ENCODE data around the gene PDE11A. TPM values are rescaled to one million over a fixed set of nuclear protein-coding genes. Genes with fewer than 3 reads are reported as not detected.

PDE11A gene
- total and polyA plus RNA-seq, 2 experiments from 2014 or later, result 0.34 to 0.86 TPM

GRCh38 chr2:177740700-177741099, 331.9 kb downstream of the PDE11A start:
- H3K4me2 ChIP-seq (ENCODE audit: unreplicated experiment), result no peak overlapping the region
- 0 to 5% methylated on average over 1 of the region's 1 CpG for WGBS, 2 experiments (ENCODE audit: low coverage in 1 of 2, low lambda C conversion rate in 2 of 2, missing lambda C conversion rate in 2 of 2)
- H3K27ac ChIP-seq, result no peak overlapping the region
- H3K9me2 ChIP-seq (ENCODE audit: insufficient read depth), result no peaks in the 10 kb centered on the region
- no peak for TF ChIP-seq EZH2 (IDR thresholded peaks at IDR 0.05; ENCODE audit: insufficient read depth, poor library complexity, severe bottlenecking)
- TF ChIP-seq EZH2phosphoT487 (IDR thresholded peaks at IDR 0.05; ENCODE audit: insufficient read depth, low read depth), result no peak
- no peaks in the 10 kb centered on the region for H4K20me1 ChIP-seq (ENCODE audit: insufficient read depth)
- H3F3A ChIP-seq (ENCODE audit: insufficient read depth), result no peaks in the 10 kb centered on the region
- DNase-seq, result no peak
- H3K36me3 ChIP-seq (ENCODE audit: low read depth), result no peaks in the 10 kb centered on the region
- H3K27me3 ChIP-seq (replicated peaks; ENCODE audit: insufficient read depth), result peaks cover 8% of the 10 kb centered on the region
- H3K4me1 ChIP-seq (ENCODE audit: insufficient read depth), result no peaks in the 10 kb centered on the region
- no peaks in the 10 kb centered on the region for H3K9me3 ChIP-seq (ENCODE audit: low read depth)
- in situ Hi-C loops (cut with MboI), result loop anchor here (25.0 kb wide), 2 partner anchors 578 to 1628 kb away; partner anchors contain the start of genes HOXD10, HOXD11 and HOXD9
- H3K4me3 ChIP-seq, result no peak overlapping the region
- H2AFZ ChIP-seq, result no peak overlapping the region
- no peak overlapping the region for H3K9ac ChIP-seq
- H3K79me2 ChIP-seq (ENCODE audit: insufficient read depth), result no peaks in the 10 kb centered on the region

DNA sequence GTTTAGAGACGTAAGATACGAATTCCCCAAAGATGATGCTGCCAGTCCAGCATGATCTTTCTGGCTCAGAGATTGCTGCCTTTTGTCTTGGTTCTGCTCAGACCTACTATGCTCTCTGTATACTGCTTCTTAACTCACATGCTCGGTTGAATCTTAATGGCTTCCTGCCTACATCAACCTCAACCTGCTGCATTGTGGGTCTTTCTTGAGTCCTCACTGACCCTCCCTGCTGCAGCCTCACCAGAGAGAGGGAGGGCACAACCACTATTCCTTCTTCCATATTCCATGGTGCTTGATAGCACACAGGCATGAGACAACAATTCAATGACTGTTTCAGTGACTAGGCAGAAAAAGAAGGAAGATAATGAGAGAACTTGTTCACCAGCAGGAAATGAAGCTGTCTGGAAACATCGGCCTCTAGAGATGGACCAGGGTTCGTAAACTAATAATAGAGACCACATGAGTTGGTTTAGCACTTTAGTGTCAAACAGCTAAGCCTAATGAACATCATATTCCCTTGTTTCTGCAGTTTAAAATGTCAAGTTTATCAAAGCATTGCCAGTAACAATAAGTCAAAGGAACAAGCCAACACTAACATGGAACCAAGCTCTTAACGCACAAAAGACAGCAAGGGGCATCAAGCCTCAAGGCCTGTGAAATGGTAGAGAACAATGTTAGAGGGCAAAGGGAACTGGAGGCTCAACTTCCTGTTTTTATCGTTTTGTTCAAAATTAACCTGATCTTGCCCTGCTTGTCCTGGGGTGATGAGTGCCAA, 333.9 kb downstream of the PDE11A start:
- no peaks in the 10 kb centered on the region for H3K36me3 ChIP-seq (ENCODE audit: low read depth)
- H3K4me1 ChIP-seq (ENCODE audit: insufficient read depth), result no peaks in the 10 kb centered on the region
- no peaks in the 10 kb centered on the region for H3F3A ChIP-seq (ENCODE audit: insufficient read depth)
- WGBS, 2 experiments (ENCODE audit: low coverage in 1 of 2, low lambda C conversion rate in 2 of 2, missing lambda C conversion rate in 2 of 2), result 16 to 24% methylated on average over 7 of the region's 7 CpGs
- no peak overlapping the region for H3K27ac ChIP-seq
- DNase-seq, result no peak
- H4K20me1 ChIP-seq (ENCODE audit: insufficient read depth), result no peaks in the 10 kb centered on the region
- no peak overlapping the region for H3K4me3 ChIP-seq
- no peak overlapping the region for H2AFZ ChIP-seq
- H3K27me3 ChIP-seq (replicated peaks; ENCODE audit: insufficient read depth), result peaks cover 10% of the 10 kb centered on the region
- H3K9ac ChIP-seq, result no peak overlapping the region
- no peaks in the 10 kb centered on the region for H3K9me3 ChIP-seq (ENCODE audit: low read depth)
- H3K9me2 ChIP-seq (ENCODE audit: insufficient read depth), result no peaks in the 10 kb centered on the region
- H3K4me2 ChIP-seq (ENCODE audit: unreplicated experiment), result no peak overlapping the region
- H3K79me2 ChIP-seq (ENCODE audit: insufficient read depth), result no peaks in the 10 kb centered on the region
- TF ChIP-seq EZH2 (IDR thresholded peaks at IDR 0.05; ENCODE audit: insufficient read depth, poor library complexity, severe bottlenecking), result no peak
- TF ChIP-seq EZH2phosphoT487 (IDR thresholded peaks at IDR 0.05; ENCODE audit: insufficient read depth, low read depth), result no peak
- in situ Hi-C loops (cut with MboI), result loop anchor here (25.0 kb wide), 2 partner anchors 576 to 1626 kb away; partner anchors contain the start of genes HOXD10, HOXD11 and HOXD9

DNA sequence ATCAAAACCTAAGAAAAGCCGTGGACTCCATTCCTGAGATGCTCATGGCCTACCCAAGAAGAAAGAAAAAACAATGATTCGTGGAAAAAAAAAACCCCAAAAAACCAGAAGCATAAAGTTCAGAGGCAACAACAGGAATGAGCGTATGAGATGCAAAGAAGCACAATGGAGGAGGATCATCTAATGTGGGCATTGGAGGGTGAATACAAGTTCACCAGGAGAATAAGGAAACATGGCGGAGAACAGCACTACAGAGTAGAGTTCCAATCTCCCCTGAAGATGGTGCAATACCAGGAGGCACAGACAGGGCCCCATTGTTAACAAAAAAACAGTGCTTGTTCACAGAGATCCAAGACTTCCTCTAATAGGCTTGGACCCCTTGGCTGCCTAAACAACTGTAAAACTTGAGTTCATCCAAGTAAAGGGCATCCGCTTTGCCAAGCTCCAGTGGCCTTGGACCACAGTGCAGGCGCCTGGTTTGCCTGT, 337.2 kb downstream of the PDE11A start:
- Histone ChIP-seq H3F3A (ENCODE audit: insufficient read depth) (no peaks in the 10 kb centered on the region), H3K9ac (no peak overlapping the region), H3K4me3 (no peak overlapping the region), H3K4me1 (ENCODE audit: insufficient read depth) (no peaks in the 10 kb centered on the region), H4K20me1 (ENCODE audit: insufficient read depth) (no peaks in the 10 kb centered on the region), H3K27me3 (replicated peaks; ENCODE audit: insufficient read depth) (peaks cover 21% of the 10 kb centered on the region; the same call in 1 of the 2 replicates), H3K36me3 (ENCODE audit: low read depth) (no peaks in the 10 kb centered on the region), H2AFZ (no peak overlapping the region), H3K27ac (no peak overlapping the region), H3K9me3 (ENCODE audit: low read depth) (no peaks in the 10 kb centered on the region), H3K4me2 (ENCODE audit: unreplicated experiment) (no peak overlapping the region), H3K79me2 (ENCODE audit: insufficient read depth) (no peaks in the 10 kb centered on the region), H3K9me2 (ENCODE audit: insufficient read depth) (no peaks in the 10 kb centered on the region)
- no peak for TF ChIP-seq EZH2phosphoT487 (IDR thresholded peaks at IDR 0.05; ENCODE audit: insufficient read depth, low read depth)
- TF ChIP-seq EZH2 (IDR thresholded peaks at IDR 0.05; ENCODE audit: insufficient read depth, poor library complexity, severe bottlenecking), result no peak
- in situ Hi-C loops (cut with MboI), result loop anchor here (25.0 kb wide), 2 partner anchors 573 to 1623 kb away; partner anchors contain the start of genes HOXD10, HOXD11 and HOXD9
- WGBS, 2 experiments (ENCODE audit: low coverage in 1 of 2, low lambda C conversion rate in 2 of 2, missing lambda C conversion rate in 2 of 2), result 70% methylated on average over 6 of the region's 6 CpGs
- no peak for DNase-seq

DNA sequence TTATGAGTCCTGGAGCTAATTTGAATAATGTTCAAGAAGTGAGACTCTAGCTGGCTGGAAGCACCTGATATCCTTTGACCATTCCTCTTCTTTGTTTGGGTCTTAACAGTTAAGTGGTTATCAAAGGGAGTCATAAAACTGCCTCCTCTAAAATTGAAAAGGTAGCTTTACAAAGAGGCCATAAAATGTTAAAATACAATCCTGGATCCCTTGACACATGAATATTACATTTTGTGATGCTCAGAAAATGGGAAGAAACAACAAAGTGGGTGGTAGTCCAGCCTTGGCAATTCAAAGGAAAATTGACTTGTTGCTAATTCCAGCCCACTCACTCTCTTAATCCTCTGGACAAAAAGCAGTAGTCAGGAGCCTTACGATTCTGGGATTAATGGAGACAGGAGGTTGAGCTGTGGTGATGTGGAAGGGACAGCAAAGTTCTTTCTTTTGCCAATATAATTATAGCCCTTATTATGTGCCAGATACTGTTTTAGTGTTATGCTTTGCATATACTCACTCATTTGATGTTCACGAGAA, 339.2 kb downstream of the PDE11A start:
- no peak overlapping the region for H3K4me2 ChIP-seq (ENCODE audit: unreplicated experiment)
- no peaks in the 10 kb centered on the region for H3F3A ChIP-seq (ENCODE audit: insufficient read depth)
- no peak for DNase-seq
- H3K9ac ChIP-seq, result no peak overlapping the region
- no peak overlapping the region for H3K4me3 ChIP-seq
- no peak overlapping the region for H3K27ac ChIP-seq
- in situ Hi-C loops (cut with MboI), result loop anchor here (25.0 kb wide), 2 partner anchors 571 to 1621 kb away; partner anchors contain the start of genes HOXD10, HOXD11 and HOXD9
- no peaks in the 10 kb centered on the region for H3K79me2 ChIP-seq (ENCODE audit: insufficient read depth)
- H3K9me3 ChIP-seq (ENCODE audit: low read depth), result no peaks in the 10 kb centered on the region
- no peaks in the 10 kb centered on the region for H3K9me2 ChIP-seq (ENCODE audit: insufficient read depth)
- no peaks in the 10 kb centered on the region for H3K36me3 ChIP-seq (ENCODE audit: low read depth)
- 33 to 34% methylated on average over 2 of the region's 2 CpGs for WGBS, 2 experiments (ENCODE audit: low coverage in 1 of 2, low lambda C conversion rate in 2 of 2, missing lambda C conversion rate in 2 of 2)
- H2AFZ ChIP-seq, result no peak overlapping the region
- TF ChIP-seq EZH2phosphoT487 (IDR thresholded peaks at IDR 0.05; ENCODE audit: insufficient read depth, low read depth) (no peak), EZH2 (IDR thresholded peaks at IDR 0.05; ENCODE audit: insufficient read depth, poor library complexity, severe bottlenecking) (no peak)
- H3K27me3 ChIP-seq (replicated peaks; ENCODE audit: insufficient read depth), result peaks cover 38% of the 10 kb centered on the region
- no peaks in the 10 kb centered on the region for H3K4me1 ChIP-seq (ENCODE audit: insufficient read depth)
- H4K20me1 ChIP-seq (ENCODE audit: insufficient read depth), result no peaks in the 10 kb centered on the region

Data from GM23248 (cell line).